ENCODE measurements around the gene SAP30BP. TPM values are rescaled to one million over a fixed set of nuclear protein-coding genes. Genes with fewer than 3 reads are reported as not detected.

SAP30BP gene
- total and polyA plus RNA-seq, 2 of the 13 experiments (the other 11 are each of a cell fraction or from before 2014, with no cell fraction given), result 67.7 to 99.4 TPM

- no peak for TF ChIP-seq MAZ (IDR thresholded peaks at IDR 0.05; ENCODE audit: borderline replicate concordance, low read depth, low read length)
- peak; percentile 41; the same call in 1 of the 2 replicates for TF ChIP-seq MAZ (CRISPR knock-in tag; IDR thresholded peaks at IDR 0.05; ENCODE audit: low read depth)
- TF ChIP-seq ZNF260 (CRISPR knock-in tag; IDR thresholded peaks at IDR 0.05; ENCODE audit: borderline replicate concordance, low read depth), result no peak
- TF ChIP-seq ETV5 (CRISPR knock-in tag; IDR thresholded peaks at IDR 0.05; ENCODE audit: borderline replicate concordance), result no peak
- peak; percentile 58; the same call in 1 of the 2 replicates for TF ChIP-seq EED (CRISPR knock-in tag; IDR thresholded peaks at IDR 0.05)
- TF ChIP-seq, protein P1, sequence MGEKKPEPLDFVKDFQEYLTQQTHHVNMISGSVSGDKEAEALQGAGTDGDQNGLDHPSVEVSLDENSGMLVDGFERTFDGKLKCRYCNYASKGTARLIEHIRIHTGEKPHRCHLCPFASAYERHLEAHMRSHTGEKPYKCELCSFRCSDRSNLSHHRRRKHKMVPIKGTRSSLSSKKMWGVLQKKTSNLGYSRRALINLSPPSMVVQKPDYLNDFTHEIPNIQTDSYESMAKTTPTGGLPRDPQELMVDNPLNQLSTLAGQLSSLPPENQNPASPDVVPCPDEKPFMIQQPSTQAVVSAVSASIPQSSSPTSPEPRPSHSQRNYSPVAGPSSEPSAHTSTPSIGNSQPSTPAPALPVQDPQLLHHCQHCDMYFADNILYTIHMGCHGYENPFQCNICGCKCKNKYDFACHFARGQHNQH (CRISPR knock-in tag; IDR thresholded peaks at IDR 0.05), result no peak
- peak; percentile 32; the same call in 1 of the 2 replicates for TF ChIP-seq RFXAP (CRISPR knock-in tag; IDR thresholded peaks at IDR 0.05; ENCODE audit: borderline replicate concordance)
- TF ChIP-seq SMC3 (IDR thresholded peaks at IDR 0.05; ENCODE audit: low read length), result peak; percentile 12; the same call in 1 of the 2 replicates
- TF ChIP-seq MYC (CRISPR knock-in tag; IDR thresholded peaks at IDR 0.05; ENCODE audit: borderline replicate concordance), result 0 out of 2 replicates have a peak, but pooled peaks have one; percentile 26
- no peak for TF ChIP-seq DMAP1 (CRISPR knock-in tag; IDR thresholded peaks at IDR 0.05)
- no peak for TF ChIP-seq ARNT2 (CRISPR knock-in tag; IDR thresholded peaks at IDR 0.05; ENCODE audit: low read depth)
- TF ChIP-seq ZNF710 (CRISPR knock-in tag; IDR thresholded peaks at IDR 0.05; ENCODE audit: borderline replicate concordance), result no peak
- 0 out of 2 replicates have a peak, but pooled peaks have one; percentile 23 for TF ChIP-seq ZNF574 (CRISPR knock-in tag; IDR thresholded peaks at IDR 0.05)
- TF ChIP-seq TFDP2 (CRISPR knock-in tag; IDR thresholded peaks at IDR 0.05), result no peak
- peak; percentile 33 for TF ChIP-seq AGO2 (optimal IDR thresholded peaks at IDR 0.05; ENCODE audit: low read depth, low read length)
- TF ChIP-seq NBN (conservative IDR thresholded peaks at IDR 0.05), result no peak
- TF ChIP-seq ZSCAN29 (CRISPR knock-in tag; conservative IDR thresholded peaks at IDR 0.05), result no peak
- peak; percentile 86 for TF ChIP-seq CTCF (CRISPR knock-in tag; IDR thresholded peaks at IDR 0.05)
Observed at GRCh38 chr17:75619506-75620431, 47.4 kb upstream of the SAP30BP start (continued).
